A673 (cell line): ENCODE measurements around the gene ABCD1.

Source experiments
- CTCF ChIP-seq: fragments of 300-800, 200-600 bp; sonication (generic); conservative IDR thresholded peaks from 2 replicates; pipeline ENCODE4 v1.5.1; 2017; ENCODE audit warnings: low read depth, mild to moderate bottlenecking, antibody characterized with exemption, low read length, moderate library complexity, mixed read lengths
- EZH2 ChIP-seq: fragments of 200-600 bp; sonication (generic); IDR thresholded peaks from 2 replicates; pipeline ENCODE4 v1.6.1; 2017; ENCODE audit warnings: borderline replicate concordance, low read depth, mild to moderate bottlenecking, mixed read lengths, antibody characterized with exemption, low read length; ENCODE audit not compliant: poor library complexity, severe bottlenecking

- TF ChIP-seq CTCF (no peak), EZH2 (no peak)
Observed at GRCh38 chrX:153755136-153755535, 30.5 kb downstream of the ABCD1 start.
